ENCODE results near the gene OPALIN.

OPALIN gene

GRCh38 chr10:96327462-96327861 lies 31.3 kb downstream of the OPALIN start:
- no peak overlapping the region for H3K4me3 ChIP-seq (ENCODE audit: low read depth, low read length, poor library complexity, severe bottlenecking)
- H3K4me2 ChIP-seq (ENCODE audit: low read length): no peak overlapping the region
- no peaks in the 10 kb centered on the region for H3K9me2 ChIP-seq (ENCODE audit: low read depth, low read length)
- H3F3A ChIP-seq (ENCODE audit: insufficient read depth, low read length): no peaks in the 10 kb centered on the region
- H3K27ac ChIP-seq (ENCODE audit: low read depth, low read length, poor library complexity, severe bottlenecking): no peak overlapping the region
- H4K20me1 ChIP-seq (ENCODE audit: insufficient read depth, low read length): no peaks in the 10 kb centered on the region
- H3K36me3 ChIP-seq (ENCODE audit: insufficient read depth, low read length): no peaks in the 10 kb centered on the region
- TF ChIP-seq EZH2 (IDR thresholded peaks at IDR 0.05; ENCODE audit: borderline replicate concordance, low read length): no peak
- no peaks in the 10 kb centered on the region for H3K9me3 ChIP-seq (ENCODE audit: low read length)
- H3K79me2 ChIP-seq (ENCODE audit: insufficient read depth, low read length): no peaks in the 10 kb centered on the region
- H3K4me1 ChIP-seq (ENCODE audit: insufficient read depth, low read length, severe bottlenecking): no peaks in the 10 kb centered on the region
- no peaks in the 10 kb centered on the region for H3K27me3 ChIP-seq (ENCODE audit: insufficient read depth, low read length)
- H3K9ac ChIP-seq (ENCODE audit: low read length): no peak overlapping the region
- no peak overlapping the region for H2AFZ ChIP-seq (ENCODE audit: low read length)

GRCh38 chr10:96325719-96326373 lies 33.0 kb downstream of the OPALIN start:
- Histone ChIP-seq H3K4me2 (ENCODE audit: low read length) (no peak overlapping the region), H4K20me1 (ENCODE audit: insufficient read depth, low read length) (no peaks in the 10 kb centered on the region), H3K27me3 (ENCODE audit: insufficient read depth, low read length) (no peaks in the 10 kb centered on the region)

GRCh38 chr10:96324447-96324846 lies 34.4 kb downstream of the OPALIN start:
- Histone ChIP-seq H2AFZ (ENCODE audit: low read length) (no peak overlapping the region), H4K20me1 (ENCODE audit: insufficient read depth, low read length) (no peaks in the 10 kb centered on the region), H3K9ac (ENCODE audit: low read length) (no peak overlapping the region)

More at GRCh38 chr10:96325719-96326373, 33.0 kb downstream of the OPALIN start:
- Histone ChIP-seq H3K4me3 (ENCODE audit: low read depth, low read length, poor library complexity, severe bottlenecking) (no peak overlapping the region), H3K9me2 (ENCODE audit: low read depth, low read length) (no peaks in the 10 kb centered on the region), H2AFZ (ENCODE audit: low read length) (no peak overlapping the region), H3K79me2 (ENCODE audit: insufficient read depth, low read length) (no peaks in the 10 kb centered on the region), H3K36me3 (ENCODE audit: insufficient read depth, low read length) (no peaks in the 10 kb centered on the region), H3K27ac (ENCODE audit: low read depth, low read length, poor library complexity, severe bottlenecking) (no peak overlapping the region), H3K9ac (ENCODE audit: low read length) (no peak overlapping the region), H3K9me3 (ENCODE audit: low read length) (no peaks in the 10 kb centered on the region), H3F3A (ENCODE audit: insufficient read depth, low read length) (no peaks in the 10 kb centered on the region), H3K4me1 (ENCODE audit: insufficient read depth, low read length, severe bottlenecking) (no peaks in the 10 kb centered on the region)
- no peak for TF ChIP-seq EZH2 (IDR thresholded peaks at IDR 0.05; ENCODE audit: borderline replicate concordance, low read length)
- TF ChIP-seq, protein P1, sequence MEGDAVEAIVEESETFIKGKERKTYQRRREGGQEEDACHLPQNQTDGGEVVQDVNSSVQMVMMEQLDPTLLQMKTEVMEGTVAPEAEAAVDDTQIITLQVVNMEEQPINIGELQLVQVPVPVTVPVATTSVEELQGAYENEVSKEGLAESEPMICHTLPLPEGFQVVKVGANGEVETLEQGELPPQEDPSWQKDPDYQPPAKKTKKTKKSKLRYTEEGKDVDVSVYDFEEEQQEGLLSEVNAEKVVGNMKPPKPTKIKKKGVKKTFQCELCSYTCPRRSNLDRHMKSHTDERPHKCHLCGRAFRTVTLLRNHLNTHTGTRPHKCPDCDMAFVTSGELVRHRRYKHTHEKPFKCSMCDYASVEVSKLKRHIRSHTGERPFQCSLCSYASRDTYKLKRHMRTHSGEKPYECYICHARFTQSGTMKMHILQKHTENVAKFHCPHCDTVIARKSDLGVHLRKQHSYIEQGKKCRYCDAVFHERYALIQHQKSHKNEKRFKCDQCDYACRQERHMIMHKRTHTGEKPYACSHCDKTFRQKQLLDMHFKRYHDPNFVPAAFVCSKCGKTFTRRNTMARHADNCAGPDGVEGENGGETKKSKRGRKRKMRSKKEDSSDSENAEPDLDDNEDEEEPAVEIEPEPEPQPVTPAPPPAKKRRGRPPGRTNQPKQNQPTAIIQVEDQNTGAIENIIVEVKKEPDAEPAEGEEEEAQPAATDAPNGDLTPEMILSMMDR (IDR thresholded peaks at IDR 0.05; ENCODE audit: low read length): no peak

More at GRCh38 chr10:96324447-96324846, 34.4 kb downstream of the OPALIN start:
- Histone ChIP-seq H3F3A (ENCODE audit: insufficient read depth, low read length) (no peaks in the 10 kb centered on the region), H3K9me3 (ENCODE audit: low read length) (no peaks in the 10 kb centered on the region), H3K4me3 (ENCODE audit: low read depth, low read length, poor library complexity, severe bottlenecking) (no peak overlapping the region), H3K4me1 (ENCODE audit: insufficient read depth, low read length, severe bottlenecking) (no peaks in the 10 kb centered on the region), H3K79me2 (ENCODE audit: insufficient read depth, low read length) (no peaks in the 10 kb centered on the region), H3K36me3 (ENCODE audit: insufficient read depth, low read length) (no peaks in the 10 kb centered on the region), H3K27ac (ENCODE audit: low read depth, low read length, poor library complexity, severe bottlenecking) (no peak overlapping the region), H3K4me2 (ENCODE audit: low read length) (no peak overlapping the region), H3K9me2 (ENCODE audit: low read depth, low read length) (no peaks in the 10 kb centered on the region), H3K27me3 (ENCODE audit: insufficient read depth, low read length) (no peaks in the 10 kb centered on the region)
- no peak for TF ChIP-seq EZH2 (IDR thresholded peaks at IDR 0.05; ENCODE audit: borderline replicate concordance, low read length)
- TF ChIP-seq, protein P1 (IDR thresholded peaks at IDR 0.05; ENCODE audit: low read length): peak; percentile 26; the same call in 1 of the 2 replicates
